ENCODE results near the gene GCNT1.
"Not testable (repeated sequence)": the region's sequence is repeated elsewhere in the genome, so short reads cannot be mapped to it uniquely, and the experiment has no call there.

Gene GCNT1

GRCh38 chr9:76525196-76525595 lies 66.2 kb downstream of the GCNT1 start:
- H3K27ac ChIP-seq, result no peak overlapping the region
- no peak for TF ChIP-seq ZFX (IDR thresholded peaks at IDR 0.05; ENCODE audit: borderline replicate concordance)
- TF ChIP-seq, protein P1, sequence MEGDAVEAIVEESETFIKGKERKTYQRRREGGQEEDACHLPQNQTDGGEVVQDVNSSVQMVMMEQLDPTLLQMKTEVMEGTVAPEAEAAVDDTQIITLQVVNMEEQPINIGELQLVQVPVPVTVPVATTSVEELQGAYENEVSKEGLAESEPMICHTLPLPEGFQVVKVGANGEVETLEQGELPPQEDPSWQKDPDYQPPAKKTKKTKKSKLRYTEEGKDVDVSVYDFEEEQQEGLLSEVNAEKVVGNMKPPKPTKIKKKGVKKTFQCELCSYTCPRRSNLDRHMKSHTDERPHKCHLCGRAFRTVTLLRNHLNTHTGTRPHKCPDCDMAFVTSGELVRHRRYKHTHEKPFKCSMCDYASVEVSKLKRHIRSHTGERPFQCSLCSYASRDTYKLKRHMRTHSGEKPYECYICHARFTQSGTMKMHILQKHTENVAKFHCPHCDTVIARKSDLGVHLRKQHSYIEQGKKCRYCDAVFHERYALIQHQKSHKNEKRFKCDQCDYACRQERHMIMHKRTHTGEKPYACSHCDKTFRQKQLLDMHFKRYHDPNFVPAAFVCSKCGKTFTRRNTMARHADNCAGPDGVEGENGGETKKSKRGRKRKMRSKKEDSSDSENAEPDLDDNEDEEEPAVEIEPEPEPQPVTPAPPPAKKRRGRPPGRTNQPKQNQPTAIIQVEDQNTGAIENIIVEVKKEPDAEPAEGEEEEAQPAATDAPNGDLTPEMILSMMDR (IDR thresholded peaks at IDR 0.05), result no peak

GRCh38 chr9:76526026-76526425 lies 67.0 kb downstream of the GCNT1 start:
- TF ChIP-seq, protein P1 (IDR thresholded peaks at IDR 0.05), result no peak
- TF ChIP-seq ZFX (IDR thresholded peaks at IDR 0.05; ENCODE audit: borderline replicate concordance), result no peak
- H3K27ac ChIP-seq, result no peak overlapping the region

DNA sequence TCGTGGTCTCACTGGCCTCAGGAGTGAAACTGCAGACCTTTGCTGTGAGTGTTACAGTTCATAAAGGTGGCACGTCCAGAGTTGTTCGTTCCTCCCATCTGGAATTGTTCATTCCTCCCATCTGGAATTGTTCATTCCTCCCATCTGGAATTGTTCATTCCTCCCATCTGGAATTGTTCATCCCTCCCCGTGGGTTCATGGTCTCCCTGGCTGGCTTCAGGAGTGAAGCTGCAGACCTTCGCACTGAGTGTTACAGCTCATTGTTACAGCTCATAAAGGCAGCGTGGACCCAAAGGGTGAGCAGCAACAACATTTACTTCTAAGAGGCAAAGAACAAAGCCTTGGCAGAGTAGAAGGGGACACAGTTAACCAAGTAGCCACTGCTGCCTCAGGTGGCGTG lies 69.1 kb downstream of the GCNT1 start:
- TF ChIP-seq ZFX (IDR thresholded peaks at IDR 0.05; ENCODE audit: borderline replicate concordance), result no peak
- TF ChIP-seq, protein P1 (IDR thresholded peaks at IDR 0.05), result no peak
- no peak overlapping the region for H3K27ac ChIP-seq

DNA sequence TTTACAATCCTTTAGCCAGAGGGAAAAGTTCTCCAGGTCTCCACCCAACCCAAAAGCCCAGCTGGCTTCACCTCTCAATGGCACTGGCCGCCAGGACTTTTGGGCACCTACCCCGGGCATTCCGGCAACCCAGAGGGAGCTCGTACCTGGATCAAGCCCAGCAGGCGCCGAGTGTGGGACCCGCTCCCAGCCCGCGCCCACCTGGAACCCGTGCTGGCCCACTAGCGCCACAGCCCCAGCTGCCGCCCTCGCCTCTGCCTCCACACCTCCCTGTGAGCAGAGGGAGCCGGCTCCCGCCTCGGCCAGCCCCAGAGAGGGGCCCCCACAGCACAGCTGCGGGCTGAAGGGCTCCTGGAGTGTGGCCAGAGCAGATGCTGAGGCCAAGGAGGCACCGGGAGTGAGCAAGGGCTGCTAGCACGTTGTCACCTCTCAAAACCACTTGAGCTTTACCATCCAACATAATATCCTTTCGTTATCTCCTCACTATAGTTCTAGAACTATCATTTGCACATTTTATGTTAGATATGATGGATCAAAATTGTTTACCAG lies 69.7 kb downstream of the GCNT1 start:
- H3K27ac ChIP-seq, result no peak overlapping the region
- TF ChIP-seq ZFX (IDR thresholded peaks at IDR 0.05; ENCODE audit: borderline replicate concordance), result no peak
- TF ChIP-seq, protein P1 (IDR thresholded peaks at IDR 0.05), result no peak

DNA sequence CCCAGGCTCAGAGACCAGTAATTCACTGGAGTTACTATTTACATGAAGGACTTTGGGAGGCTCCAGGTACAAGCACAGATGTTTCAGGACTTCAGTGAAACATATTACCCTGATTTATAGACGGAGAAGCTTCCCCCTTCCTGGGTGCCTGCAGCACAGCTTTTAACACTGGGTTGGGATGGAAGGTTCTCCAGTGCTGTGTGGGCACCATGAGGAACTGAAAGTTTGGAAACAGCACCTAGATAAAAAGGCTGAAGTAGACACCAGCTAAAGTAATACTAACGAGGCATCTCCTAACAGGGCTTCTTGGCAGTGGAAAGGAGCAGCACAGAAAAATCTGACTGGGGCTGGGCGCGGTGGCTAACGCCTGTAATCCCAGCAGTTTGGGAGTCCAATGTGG lies 70.7 kb downstream of the GCNT1 start:
- no peak overlapping the region for H3K27ac ChIP-seq
- TF ChIP-seq, protein P1 (IDR thresholded peaks at IDR 0.05), result no peak
- no peak for TF ChIP-seq ZFX (IDR thresholded peaks at IDR 0.05; ENCODE audit: borderline replicate concordance)

- TF ChIP-seq ZFX (IDR thresholded peaks at IDR 0.05; ENCODE audit: borderline replicate concordance), result no peak
- TF ChIP-seq, protein P1 (IDR thresholded peaks at IDR 0.05), result no peak
- H3K27ac ChIP-seq, result no peak overlapping the region
Observed at GRCh38 chr9:76530458-76531110, 71.6 kb downstream of the GCNT1 start.

DNA sequence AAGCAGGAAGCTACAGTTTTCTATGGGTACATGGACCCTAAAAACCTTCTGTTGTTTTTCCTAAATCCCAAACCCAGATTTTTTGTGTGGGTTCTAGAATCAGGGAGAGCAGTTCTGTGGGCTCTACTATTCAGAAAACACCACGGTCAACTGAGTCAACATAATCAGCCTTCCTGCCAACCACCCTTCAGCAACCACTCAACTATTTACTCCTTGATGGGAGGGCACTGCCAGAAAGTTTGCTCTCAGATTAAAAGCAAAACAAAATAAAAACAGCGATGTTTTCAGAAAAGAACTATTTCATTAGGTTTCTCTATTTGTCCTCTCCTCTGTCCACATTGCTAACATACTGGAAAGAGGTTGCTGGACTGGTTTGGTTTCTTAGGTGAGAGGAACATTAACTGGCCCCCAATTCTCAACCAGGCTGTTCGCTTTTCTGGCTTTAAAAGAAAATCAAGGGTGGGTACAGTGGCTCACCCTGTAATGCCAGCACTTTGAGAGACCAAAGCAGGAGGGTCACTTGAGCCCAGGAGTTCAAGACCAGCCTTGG lies 72.3 kb downstream of the GCNT1 start:
- H3K27ac ChIP-seq, result no peak overlapping the region
- no peak for TF ChIP-seq ZFX (IDR thresholded peaks at IDR 0.05; ENCODE audit: borderline replicate concordance)
- TF ChIP-seq, protein P1 (IDR thresholded peaks at IDR 0.05), result no peak

DNA sequence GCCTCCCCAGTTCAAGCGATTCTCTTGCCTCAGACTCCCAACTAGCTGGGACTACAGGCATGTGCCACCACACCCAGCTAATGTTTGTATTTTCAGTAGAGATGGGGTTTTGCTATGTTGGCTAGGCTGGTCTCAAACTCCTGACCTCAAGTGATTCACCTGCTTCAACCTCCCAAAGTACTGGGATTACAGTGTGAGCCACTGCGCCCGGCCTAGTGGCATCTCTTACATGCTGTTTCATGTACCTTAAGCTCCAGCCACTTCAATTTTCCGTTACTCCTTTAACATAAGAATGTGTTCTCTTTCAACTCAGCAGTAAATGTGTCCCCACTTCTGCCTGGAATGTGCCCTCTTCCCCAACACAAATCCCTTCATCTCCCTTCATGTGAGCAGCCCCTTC lies 73.9 kb downstream of the GCNT1 start:
- not testable (repeated sequence) for H3K27ac ChIP-seq

Measured in 22Rv1 (cell line).